ENCODE data around the gene NOLC1.

GRCh38 chr10:102157224-102157623, 5.0 kb downstream of the NOLC1 start:
- no peak for TF ChIP-seq CTCF (IDR thresholded peaks at IDR 0.05; ENCODE audit: low read depth, low read length, missing input control)
- TF ChIP-seq GABPA (IDR thresholded peaks at IDR 0.05 in 1 of 2, conservative IDR thresholded peaks at IDR 0.05 in 1 of 2) = no peak
- TF ChIP-seq RAD21 (IDR thresholded peaks at IDR 0.05) = no peak
- TF ChIP-seq YY1 (IDR thresholded peaks at IDR 0.05) = no peak
- no peak for TF ChIP-seq JUND (IDR thresholded peaks at IDR 0.05)
- no peak for TF ChIP-seq MAX (IDR thresholded peaks at IDR 0.05)

Measured in liver (tissue), 3 donors.